AG10803 (cell line): ENCODE measurements around the gene FOXD3.
A peak's percentile ranks its signal among the peaks of the same experiment; 100 is the strongest.

ENCODE experiments used
- DNase-seq: peaks from one replicate; pipeline ENCODE4 v3.0.0; 2010; ENCODE audit warnings: low read depth
- H3K4me3 ChIP-seq: 2 replicates; pipeline ENCODE4 v1.5.1; 2011; ENCODE audit warnings: mild to moderate bottlenecking, low read length, control low read depth
- TF ChIP-seq, protein P1 (sequence below): conservative IDR thresholded peaks from 2 replicates; pipeline ENCODE4 v1.5.1; 2011; ENCODE audit warnings: mild to moderate bottlenecking, low read length, control low read depth, inconsistent platforms

Gene FOXD3

DNA sequence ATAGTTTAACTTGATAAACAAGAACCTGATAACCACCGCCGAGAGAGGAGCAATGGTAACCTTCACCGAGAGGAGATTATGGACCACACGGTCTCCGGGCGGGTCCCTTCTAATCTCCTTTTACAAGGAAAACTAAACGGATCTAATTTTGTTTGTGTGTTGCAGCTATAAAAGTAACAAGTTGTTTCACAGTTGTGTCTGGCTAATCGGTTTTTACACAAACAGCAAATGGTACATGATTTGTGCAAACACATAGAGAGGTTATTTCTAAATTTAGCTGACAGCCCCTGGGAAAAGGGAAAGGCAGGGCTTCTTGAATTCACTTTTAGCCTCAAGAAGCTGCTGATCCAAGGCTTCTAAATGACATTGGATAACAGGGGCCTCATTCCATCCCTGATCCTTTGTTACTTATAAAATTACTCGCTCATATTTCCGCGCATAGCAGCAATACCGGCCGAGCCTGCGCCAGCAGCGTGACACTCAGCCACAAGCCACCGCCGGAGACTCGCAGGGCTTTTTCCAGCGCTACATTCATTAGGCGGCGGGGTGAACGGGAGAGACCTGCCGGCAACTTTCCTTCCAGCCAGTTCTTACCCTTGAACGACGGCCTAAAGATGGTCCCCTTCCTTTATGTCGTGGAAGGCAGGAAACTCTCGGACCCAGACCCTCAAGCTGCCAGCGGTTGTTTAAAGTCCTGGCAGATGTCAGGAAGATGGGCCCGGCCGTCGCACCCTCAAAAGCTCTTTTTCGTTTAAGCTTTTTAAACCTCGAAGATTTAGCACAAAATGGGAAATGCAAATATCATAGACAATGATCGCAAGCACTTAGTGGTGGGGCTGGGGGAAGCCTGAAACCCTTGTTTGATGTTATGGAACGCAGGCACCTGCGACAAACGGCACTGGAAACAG lies 4.4 kb downstream of the FOXD3 start:
- no peak for DNase-seq
- no peak overlapping the region for H3K4me3 ChIP-seq
- TF ChIP-seq, protein P1, sequence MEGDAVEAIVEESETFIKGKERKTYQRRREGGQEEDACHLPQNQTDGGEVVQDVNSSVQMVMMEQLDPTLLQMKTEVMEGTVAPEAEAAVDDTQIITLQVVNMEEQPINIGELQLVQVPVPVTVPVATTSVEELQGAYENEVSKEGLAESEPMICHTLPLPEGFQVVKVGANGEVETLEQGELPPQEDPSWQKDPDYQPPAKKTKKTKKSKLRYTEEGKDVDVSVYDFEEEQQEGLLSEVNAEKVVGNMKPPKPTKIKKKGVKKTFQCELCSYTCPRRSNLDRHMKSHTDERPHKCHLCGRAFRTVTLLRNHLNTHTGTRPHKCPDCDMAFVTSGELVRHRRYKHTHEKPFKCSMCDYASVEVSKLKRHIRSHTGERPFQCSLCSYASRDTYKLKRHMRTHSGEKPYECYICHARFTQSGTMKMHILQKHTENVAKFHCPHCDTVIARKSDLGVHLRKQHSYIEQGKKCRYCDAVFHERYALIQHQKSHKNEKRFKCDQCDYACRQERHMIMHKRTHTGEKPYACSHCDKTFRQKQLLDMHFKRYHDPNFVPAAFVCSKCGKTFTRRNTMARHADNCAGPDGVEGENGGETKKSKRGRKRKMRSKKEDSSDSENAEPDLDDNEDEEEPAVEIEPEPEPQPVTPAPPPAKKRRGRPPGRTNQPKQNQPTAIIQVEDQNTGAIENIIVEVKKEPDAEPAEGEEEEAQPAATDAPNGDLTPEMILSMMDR = no peak

DNA sequence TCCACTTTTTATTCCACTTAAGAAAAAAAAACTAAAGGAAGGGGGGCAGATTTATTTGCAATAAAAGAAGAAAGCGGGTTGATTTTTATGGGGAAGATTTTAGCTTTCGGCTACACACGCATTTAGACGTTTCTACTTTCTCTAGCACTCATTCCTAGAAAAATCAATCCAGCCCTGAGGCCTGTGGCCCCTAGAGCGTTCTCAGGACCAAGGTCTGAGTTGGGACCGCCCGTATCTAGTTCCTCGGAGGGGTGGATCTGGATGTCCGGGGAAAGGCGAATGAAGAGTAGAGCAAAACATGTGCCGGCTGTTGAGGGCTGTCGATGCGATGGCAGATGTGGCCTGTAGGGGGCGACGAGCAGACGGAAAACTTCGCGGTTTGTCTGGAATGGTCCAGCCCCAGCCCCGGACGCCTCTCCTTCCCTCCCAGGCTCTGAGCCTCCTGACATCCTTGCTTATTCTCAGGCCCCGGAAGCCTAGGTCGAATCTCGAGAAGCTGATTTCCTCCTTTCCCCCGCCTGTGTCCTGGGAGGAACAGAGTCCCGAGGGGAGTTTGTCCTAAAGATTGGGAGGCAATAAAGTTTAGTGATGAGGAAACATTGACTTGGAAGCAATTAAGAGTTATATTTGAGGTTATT lies 5.2 kb downstream of the FOXD3 start:
- TF ChIP-seq, protein P1 = peak; percentile 72
- H3K4me3 ChIP-seq = no peak overlapping the region
- peak; percentile 35 for DNase-seq

DNA sequence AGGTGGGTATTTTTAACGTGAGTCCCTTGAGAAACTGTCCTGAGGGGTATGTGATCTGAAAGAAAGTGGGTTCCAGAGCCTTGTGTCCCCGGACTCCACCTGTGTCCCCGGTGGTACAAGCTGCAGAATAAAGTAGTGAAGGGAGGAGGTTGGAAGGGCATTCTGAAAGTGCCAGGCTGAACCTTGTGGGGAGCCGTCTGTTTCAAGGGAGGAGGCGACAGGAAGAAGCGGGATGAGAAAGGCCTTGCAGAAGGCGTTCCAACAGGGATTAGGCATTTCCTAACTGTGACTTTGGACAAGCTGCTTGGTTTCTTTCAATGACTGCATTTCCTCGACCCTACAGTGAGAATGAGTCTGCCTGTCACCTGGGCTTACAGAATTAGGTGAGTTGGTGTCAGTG lies 5.8 kb downstream of the FOXD3 start:
- H3K4me3 ChIP-seq = no peak overlapping the region
- TF ChIP-seq, protein P1 = no peak
- no peak for DNase-seq

DNA sequence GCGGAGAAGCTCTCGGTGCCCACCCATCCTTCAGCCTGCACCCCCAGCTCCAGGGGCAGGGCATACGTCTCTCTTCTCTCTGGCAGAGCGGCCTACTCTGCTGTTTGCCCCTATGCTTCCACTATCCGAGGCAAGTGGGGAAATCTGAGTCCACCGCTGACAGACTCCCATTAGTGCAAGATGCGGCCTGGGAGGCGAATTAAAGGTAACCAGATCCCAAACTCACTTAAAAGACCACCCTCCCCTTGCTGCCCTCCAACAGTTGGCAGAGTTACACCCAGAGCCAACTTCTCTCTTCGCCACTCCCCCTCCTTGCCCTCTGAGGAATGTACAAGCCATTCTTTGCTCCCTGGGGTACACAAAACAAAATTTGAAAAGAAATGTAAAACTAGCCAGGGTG lies 6.4 kb downstream of the FOXD3 start:
- TF ChIP-seq, protein P1 = no peak
- no peak for DNase-seq
- no peak overlapping the region for H3K4me3 ChIP-seq

DNA sequence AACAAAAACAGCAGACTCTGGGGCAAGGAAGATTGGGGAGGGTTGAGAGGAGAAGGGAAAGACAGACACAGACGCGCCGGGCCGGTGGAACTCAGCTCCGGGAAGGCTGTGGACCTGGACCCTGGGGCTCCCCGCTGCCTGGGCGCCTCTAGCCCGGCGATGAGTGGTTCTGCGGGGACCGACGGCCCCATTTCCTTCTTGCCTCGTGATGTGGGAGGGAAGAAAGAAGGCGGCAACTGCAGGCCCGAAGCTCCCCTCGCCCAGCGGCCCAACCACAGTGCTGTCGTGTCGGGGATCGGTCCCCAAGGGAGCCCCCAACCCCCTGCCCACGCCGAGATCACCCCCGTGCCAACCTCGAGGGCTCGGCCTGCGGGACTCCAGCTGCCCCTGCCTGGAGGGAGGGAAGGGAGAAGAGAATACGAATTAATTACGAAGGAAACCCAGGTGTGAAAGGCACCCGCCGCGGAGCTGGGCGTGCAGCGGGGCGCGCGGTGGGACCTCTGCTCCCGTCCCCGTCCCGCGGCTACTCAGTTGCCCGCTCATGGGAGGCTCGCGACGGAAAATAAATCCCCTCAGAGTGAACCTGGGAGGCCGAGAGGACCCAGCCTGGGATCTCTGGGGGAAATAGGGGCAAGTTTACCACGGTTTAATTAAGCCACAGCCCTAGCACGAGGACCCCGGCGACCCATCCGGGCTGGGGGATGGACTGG lies 7.4 kb downstream of the FOXD3 start:
- no peak for DNase-seq
- H3K4me3 ChIP-seq = no peak overlapping the region
- TF ChIP-seq, protein P1 = no peak

DNA sequence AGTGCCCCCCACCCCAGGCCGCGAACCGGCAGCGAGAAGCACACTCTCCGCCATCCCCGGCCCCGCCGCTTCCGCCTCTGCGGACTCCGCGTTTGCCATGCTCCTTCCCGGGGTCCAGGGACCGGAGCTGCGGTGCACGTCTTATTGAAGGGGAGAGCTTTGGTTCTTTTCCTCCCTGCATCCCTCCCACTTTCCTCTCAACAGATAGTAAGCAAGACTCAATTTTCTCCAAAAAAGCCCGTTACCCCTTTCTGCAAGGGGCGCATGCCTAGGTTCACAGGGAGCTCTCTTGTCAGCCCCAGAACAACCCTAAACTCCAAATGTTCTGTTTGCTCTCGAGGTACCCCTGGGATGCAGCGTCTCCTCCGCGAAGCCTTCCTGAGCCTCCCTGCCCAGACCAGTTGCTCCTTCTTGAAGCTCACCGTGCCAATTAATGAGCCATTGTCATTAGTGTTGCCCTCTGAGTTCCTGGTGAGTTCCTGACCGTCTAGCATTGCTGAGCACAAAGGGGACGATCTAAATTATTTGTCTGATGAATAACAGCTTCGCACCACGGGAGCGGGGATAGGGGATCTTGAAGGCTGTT lies 8.1 kb downstream of the FOXD3 start:
- no peak for DNase-seq
- TF ChIP-seq, protein P1 = no peak
- H3K4me3 ChIP-seq = no peak overlapping the region
